Stimulated activated CD4-positive, alpha-beta T cell treated with anti-CD3 and anti-CD28 coated beads, Interleukin-1b, Interleukin-23, amount 100 ng/mL, for 4 hours (primary cell): ENCODE data around the gene CBX2.
"Not testable (repeated sequence)": the region's sequence is repeated elsewhere in the genome, so short reads cannot be mapped to it uniquely, and the experiment has no call there.

Experiments
- DNase-seq, 2 donors: peaks; one replicate each; pipeline ENCODE4 v3.0.0-alpha.2; 2020; ENCODE audit warnings: low read depth in 2 of 2

The CBX2 gene

DNA sequence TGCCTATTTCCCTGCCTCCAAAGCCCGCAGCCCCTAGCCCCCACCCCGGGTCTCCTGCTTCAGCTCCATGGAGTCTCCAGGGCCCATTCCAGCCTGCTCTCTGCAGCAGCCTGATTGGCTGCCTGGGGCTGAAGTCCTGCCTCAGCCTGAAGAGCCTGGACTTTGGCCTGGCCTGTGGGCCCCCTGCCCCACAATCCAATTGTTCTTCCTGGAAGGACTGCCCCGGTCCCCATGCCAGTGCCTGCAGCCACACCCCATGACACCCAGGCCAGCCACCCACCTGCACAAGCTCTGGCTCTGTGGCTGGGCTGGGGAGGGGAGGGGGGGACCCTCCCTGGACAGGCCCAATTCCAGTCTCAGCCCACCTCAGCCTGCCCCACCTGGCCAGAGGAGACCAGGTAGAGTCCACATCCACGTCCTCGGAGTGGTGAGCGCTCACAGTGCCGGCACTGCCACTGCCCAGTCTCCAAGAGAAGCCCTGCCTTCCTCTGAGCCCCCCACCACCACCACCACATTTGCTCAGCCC is 34.9 kb upstream of the CBX2 start:
- DNase-seq: no peak

DNA sequence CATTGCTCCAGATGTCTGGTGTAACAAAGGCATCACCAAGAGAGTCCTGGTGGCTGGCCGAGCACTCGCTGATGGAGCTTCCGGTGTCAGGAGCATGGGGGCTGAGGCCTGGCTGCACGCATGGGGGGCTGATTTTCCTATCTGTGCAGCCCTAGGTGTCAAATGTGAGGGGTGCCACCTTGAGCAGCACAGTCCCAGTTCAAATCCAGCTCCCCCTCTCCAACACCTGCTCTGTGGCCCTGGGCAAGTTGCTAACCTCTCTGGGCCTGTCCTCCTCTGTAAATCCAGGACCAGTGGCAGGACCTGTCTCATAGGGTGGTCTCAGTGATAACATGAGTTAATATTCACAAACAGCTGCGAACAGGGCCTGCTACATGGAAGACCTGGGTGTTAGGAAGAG is 34.3 kb upstream of the CBX2 start:
- no peak for DNase-seq

DNA sequence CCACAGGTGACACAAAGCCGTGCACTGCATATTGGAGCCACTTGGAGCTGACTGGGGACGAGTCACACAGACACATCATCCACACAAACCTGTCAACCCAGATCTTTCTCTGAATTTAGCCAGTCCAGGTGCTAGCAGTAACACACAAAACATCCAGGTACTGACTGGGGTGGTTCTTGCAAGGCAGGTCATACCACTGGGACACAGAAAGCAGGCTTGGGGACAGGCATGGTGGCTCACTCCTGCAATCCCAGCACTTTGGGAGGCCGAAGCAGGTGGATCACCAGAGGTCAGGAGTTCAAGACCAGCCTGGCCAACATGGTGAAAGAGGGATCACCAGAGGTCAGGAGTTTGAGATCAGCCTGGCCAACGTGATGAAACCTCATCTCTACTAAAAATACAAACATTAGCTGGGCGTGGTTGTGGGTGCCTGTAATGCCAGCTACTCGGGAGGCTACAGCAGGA is 32.3 kb upstream of the CBX2 start:
- no peak for DNase-seq

DNA sequence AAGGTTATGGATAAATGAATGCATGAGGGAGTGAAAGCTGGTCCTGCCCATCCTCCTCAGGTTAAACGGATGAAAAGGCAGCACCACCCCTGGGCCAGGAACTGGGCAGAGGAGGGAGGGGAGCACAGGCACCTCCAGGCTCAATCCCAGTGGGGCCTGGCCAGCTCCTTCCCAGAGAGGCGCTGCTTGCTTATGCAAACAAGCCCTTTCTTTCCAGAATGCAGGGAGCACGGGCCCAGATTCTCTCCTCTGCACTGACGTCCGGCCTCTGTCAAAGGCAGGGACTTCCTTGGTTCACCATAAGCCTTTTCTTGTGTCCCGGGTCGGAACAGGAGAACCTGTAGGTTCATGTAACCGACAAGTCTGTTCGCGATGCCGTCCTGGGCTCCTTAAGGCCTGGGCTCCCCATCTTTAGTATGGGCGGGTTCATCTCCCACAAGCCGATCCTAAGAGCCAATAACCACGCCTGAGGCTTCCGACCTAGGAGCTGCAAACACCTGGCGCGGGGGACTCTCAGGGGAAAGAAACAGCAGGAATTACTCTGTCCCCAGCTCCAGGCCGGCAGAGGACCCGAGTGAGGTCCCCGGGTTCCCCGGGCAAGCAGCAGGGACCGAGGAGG is 30.9 kb upstream of the CBX2 start:
- no peak for DNase-seq

DNA sequence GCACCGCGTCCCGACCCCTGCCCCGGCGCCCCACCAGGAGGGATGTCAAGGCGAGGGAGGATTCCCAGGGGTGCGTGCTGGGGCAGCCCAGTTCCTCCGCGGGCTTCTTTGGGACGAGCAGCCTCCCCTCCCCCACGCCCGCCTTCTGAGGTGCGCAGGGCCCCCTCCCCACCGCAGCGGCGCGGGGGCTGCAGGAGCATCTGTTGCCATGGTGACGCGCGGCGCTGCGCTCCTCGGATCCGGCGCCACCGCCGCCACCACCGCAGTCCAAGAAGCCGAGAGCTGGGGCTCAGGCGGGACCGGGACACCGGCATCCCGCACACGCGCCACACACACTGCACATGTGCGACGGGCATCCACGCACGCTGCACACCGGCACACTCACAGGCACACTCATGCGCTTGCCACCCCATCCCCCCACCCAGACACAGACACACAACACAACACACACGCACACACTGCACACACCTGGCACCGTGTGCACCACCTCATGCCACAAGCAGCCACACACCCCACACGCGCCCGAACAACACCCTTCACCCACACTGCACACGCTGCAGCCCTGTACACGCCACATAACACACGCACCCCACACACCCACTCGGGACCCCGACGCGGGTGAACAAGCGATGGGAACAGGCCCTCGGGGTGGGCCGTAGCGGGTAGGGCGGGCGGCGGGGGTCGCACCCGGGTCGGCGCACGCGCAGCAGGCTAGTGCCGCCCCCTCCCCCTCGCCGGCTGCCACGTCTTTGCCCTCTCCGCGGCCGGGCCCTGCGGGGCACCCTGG is 30.2 kb upstream of the CBX2 start:
- DNase-seq: no peak

DNA sequence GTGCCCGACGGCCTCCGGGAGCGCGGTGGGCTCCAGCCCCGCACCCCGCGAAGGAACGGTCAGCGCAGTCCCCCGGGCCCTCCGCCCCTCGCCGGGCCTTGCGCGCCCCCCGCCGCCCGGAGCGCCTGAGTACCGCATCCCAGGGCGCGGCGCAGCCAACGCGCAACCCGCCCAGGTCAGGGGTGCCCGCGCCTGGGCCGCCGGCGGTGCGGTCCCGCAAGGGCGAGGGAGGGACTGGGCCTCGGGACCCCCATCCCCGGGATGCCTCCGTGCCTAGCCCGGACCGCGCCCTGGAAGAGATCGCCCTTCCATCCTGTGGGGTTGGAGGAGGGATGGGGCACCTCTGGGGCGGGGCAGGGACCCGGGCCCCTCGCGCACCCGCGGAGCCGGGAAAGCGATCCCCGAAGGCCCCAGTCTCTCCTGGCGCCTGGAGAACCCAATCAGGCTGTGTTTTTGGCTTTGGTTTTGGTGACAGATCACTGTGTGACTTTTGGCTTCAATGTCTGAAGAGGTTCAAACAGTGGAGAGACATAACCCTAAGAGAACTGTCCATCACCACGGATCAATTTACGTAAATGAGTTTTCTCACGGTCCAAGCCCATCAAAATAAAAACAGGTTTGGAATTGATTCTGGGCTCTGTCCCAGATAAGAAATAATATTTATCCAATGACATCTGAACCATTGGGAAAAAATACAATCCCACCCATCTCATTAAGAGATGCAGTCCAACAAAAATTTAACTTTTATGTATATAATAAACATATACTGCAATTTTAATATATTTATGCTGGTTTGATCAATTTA is 29.5 kb upstream of the CBX2 start:
- DNase-seq: no peak

DNA sequence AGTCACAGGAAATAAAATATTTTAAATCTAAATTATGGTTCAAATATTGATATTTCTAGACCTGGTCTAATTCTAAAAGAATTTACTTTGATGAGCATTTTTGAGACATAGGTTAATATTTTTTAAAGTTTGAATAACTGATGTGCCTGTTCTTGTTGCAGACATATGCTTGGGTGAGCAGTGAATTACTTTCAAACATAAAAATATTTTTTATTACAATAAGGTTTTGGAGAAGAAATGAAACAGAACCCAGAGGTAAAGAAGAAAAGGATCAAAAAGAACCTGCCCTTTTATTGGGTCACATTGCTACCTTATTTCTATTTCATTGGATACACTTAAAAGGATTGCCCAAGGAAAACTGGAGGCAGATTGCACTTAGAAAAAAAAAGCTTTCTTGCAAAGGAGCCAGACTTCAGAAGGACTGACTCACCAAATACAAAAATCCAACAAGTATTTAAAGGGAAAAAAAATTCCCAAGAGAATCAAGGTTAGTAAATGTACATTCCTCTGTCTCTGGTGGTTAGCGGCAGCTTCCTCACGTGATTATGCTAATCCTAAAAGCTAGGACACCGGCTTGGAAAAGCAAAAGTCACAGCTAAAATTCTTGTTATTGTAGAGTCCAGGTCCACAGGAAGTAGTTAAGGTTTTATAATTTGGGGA is 28.7 kb upstream of the CBX2 start:
- DNase-seq: no peak

DNA sequence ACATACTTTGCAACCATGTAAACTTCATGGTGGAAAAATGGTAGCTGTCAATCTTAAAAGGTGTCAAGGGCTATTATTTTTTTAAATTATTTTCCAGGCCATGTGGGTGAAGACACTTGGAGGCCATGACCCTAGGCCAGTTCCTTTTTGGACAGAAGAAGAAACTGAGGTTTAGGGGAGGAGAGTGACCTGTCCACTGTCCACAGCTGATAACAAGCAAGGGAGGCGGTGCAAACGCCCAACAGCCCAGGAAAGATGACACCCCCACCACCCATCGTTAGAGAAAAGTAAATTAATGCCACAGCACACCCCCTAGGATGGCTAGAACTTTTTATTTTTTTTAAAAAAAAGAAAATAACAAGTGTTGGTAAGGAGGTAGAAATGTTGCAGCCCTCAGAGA is 28.0 kb upstream of the CBX2 start:
- no peak for DNase-seq

DNA sequence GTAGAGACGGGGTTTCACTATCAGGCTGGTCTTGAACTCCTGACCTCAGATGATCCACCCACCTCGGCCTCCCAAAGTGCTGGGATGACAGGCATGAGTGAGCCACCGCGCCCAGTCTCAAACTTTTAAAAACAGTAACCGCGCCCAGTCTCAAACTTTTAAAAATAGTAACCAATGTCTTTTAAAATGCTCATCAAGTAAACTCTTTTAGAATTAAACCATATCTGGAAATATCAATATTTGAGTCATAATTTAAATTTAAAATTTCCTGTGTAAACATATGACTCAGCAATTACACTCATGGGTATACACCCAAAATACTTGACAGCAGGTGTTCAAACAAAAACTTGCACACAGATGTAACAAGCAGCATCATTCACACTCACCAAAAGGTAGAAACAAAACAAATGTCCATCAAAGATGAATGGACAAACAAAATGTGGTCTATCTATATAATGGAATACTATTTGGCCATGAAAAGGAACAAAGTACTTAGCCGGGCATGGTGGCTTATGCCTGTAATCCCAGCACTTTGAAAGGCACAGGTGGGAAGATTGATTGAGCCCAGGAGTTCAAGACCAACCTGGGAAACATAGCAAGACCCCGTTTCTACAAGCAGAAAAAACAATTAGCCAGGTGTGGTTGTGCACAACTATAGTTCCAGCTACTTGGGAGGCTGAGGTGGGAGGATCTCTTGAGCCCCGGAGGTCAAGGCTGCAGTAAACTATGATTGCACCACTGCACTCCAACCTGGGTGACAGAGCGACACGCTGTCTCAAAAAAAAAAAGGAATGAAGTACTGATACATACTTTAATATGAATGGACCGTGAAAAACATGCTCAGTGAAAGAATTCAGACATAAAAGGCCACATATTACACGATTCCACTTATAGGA is 27.1 kb upstream of the CBX2 start:
- DNase-seq: no peak

DNA sequence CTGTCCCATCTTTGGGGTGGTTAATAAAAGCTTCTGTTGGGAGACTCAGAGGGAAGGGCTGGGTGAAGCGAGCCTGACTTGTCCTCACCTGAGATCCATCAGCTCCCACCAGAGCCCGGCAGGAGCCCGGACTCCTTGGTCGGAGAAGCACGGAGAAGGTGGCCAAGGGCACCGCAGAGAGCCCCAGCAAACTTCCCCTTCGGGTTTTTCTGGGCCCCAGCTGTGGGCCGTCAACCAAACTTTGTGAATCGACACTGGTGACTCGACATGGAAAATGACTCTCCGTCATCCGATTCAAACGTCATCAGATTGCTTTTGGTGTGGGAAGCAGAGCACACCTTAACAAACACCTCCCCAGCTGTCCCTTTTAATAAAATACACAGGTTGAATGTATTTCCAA is 25.8 kb upstream of the CBX2 start:
- DNase-seq: no peak

DNA sequence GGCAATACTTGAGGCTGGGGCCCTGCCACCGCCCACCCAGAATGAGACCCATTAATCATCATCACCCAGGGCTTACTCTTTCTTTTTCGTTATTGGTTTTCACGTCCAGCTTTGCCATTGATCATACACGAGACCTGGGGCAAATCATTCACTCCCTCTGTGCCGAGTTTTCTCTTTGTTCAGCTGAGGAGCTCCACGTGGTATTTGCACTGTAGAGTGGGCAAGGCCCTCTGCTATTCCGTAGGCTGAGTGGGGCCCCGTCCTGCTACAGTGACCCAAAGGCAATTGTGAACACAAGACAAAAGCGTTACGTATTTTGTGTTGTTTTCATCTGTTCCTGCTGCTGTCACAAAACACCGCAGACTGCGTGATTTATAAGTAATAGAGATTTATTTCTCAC is 23.6 kb upstream of the CBX2 start:
- DNase-seq: no peak

DNA sequence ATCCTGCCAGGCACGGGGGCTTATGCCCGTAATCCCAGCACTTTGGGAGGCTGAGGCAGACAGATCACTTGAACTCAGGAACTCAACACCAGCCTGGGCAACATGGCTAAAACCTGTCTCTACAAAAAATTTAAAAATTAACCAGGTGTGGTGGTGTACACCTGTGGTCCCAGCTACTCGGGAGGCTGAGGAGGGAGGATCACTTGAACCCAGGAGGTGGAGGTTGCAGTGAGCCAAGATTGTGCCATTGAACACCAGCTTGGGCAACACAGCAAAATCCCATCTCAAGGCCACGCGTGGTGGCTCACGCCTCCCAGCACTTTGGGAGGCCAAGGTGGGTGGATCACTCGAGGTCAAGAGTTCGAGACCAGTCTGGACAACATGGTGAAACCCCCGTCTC is 23.0 kb upstream of the CBX2 start:
- DNase-seq: not testable (repeated sequence)

DNA sequence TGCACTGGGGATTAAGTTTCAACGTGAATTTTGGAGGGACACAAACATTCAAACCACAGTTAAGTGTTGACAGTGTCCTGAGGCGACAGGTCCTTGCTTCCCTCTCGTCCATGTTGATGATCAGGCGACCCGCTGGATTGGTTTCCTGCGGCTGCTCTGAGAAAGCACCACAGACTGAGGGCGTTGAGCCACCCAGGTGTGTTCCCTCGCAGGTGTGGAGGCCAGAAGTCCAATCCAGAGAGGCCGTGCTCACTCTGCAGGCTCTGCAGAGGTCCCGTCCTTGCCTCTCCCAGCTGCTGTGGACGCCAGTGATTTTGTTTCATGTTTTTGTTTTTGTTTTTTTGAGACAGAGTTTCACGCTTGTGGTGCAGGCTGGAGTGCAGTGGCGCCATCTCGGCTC is 22.4 kb upstream of the CBX2 start:
- DNase-seq: no peak

DNA sequence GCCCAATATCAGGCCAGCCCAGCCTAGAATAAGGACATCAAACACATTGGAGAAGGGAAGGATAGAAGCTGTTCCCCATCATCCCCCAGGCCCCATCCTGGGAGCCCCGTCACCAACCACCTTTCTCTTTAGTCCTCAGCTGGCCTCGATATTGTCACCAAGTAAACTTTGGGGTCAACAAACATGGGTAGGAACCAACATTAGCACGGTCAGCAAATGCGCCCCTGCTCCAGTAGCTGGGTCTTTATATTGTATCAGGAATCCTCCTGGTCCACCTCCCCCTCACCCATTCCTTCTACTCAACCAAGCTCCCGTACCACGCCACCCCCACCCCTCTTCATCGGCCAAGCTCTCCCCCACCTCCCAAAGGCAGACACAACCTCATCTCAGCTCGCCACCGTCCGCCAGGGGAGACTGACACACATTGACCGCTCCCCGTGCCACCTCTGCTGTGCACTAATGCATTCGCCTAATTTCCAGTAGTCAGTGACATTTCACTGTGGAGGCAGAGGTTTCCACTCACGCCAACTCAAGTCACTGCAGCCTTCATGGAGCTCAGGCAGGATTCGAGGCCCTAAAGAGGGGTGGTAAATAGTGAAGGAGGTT is 20.7 kb upstream of the CBX2 start:
- no peak for DNase-seq

DNA sequence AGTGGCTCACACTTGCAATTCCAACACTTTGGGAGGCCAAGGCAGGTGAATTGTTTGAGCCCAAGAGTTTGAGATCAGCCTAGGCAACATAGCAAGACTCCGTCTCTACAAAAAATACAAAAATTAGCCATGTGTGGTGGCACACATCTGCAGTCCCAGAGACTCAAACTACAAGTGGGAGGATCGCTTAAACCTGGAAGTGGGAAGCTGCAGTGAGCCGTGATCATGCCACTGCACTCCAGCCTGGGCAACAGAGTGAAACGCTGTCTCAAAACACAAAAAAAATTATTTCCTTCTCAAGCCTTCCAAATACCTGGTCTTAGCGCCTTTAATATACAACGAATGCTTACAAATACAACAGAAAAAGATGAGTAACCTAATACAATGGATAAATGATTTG is 19.7 kb upstream of the CBX2 start:
- DNase-seq: no peak

DNA sequence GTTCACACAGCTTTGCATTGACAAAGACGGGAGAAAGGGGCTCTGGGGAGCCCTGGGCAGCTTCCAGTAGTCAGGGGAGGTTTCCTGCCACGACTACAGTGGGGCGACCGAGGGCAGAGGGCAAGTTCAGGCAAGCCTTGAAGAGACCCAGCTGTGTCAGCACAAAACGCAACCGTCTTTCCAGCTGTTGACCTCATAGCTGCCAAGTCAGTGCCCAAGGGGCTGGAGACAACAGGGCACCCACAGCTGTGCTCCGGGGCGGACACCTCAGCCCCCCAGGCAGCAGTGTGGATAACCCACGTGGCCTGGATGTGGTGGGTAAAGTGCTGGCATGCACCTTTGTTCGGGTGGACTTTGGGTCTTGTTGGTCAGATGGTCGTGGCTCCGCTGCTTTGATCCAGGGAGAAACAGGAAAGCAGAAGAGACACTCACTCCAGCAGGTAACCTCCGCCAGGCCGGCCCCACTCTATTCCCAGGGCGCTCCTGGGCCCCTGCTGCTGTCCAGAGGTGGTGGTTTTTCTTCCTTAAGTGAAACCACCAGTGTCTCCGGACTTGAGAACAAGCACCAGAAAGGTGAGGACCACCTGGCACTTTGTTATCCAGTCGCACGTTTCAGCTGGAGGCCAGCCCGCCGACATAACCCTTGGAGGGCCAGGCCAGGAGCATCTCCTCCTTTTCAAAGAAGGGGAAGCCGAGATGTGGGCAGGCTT is 17.6 kb upstream of the CBX2 start:
- no peak for DNase-seq

DNA sequence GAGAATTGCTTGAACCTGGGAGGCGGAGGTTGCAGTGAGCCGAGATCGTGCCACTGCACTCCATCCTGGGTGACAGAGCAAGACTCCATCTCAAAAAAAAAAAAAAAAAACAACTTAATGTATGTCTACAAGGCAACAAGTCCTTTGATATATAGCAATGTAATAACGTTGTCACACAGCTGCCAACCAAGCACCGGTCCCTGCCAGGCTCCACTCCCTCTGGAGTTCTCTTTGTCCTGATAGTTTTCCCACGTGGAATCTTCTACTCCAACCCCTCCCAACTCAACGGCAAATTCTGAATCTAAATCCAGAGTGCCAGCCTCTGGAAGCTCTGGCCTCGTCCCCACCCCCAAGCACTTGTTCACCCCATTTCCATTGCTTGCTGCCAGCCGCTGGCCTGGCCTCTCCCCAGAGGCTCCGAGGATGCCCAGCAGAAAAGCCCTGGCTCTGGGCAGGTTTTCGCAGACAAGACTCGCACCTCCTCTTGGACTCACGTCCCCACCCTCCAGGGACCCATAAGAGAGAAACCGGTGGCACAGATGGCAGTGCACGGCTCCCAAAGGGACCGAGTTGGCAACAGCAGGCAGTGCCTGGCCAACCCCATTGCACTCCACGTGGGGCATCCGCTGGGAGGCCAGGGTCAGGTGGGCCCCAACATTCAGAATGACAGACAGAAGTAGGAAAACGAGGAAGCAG is 15.9 kb upstream of the CBX2 start:
- no peak for DNase-seq

DNA sequence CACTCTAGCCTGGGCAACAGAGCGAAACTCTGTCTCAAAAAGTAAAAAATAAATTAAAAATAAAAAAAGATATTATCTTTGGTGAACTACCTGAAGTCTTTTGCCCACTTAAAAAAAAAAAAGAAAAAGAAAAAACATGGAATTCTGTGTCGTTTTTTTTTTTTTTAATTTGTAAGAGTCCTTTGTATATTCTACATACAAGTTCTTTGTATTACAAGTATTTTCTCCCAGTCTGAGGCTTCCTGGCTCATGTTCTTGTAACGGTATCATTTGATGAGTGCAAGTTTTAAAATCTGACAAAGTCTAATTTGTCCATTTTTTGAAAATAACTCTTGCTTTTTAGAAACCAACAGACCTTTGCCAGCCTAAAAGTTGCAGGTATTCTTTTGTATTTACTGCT is 12.2 kb upstream of the CBX2 start:
- DNase-seq: no peak
